Natural killer cell treated with Interleukin-12 subunit alpha and Interleukin-12 subunit beta and Interleukin-15 and Interleukin-18, amount 100 ng/mL, for 72 hours (primary cell): Measurements from ENCODE around the gene AATK. TPM values are rescaled to one million over a fixed set of nuclear protein-coding genes. Genes with fewer than 3 reads are reported as not detected.

ENCODE experiments used
- ATAC-seq, 2 donors: fragments of 150-1000 bp; cut with Tn5 transposase in 1 of 2; sonication (Bioruptor Pico), chemical (Tn5 transposase) in 1 of 2; 2 replicates each; pipeline ENCODE4 v1.10.0; 2021
- DNase-seq: peaks from one replicate; pipeline ENCODE4 v3.0.0; 2022; ENCODE audit warnings: low spot score
- H3K27ac Mint-ChIP-seq, 2 donors: 1 replicate in 1 of 2; 2 replicates in 1 of 2; pipeline ENCODE4 v1.8.0; 2022; ENCODE audit warnings: mixed read lengths in 2 of 2, mild to moderate bottlenecking in 1 of 2, moderate library complexity in 1 of 2
- H3K27me3 Mint-ChIP-seq, 2 donors: 1 replicate in 1 of 2; 2 replicates in 1 of 2; pipeline ENCODE4 v1.8.0; 2022; ENCODE audit warnings: mixed read lengths in 2 of 2
- H3K36me3 Mint-ChIP-seq: one replicate; pipeline ENCODE4 v1.8.0; 2022; ENCODE audit warnings: mixed read lengths
- H3K4me1 Mint-ChIP-seq, 2 donors: 1 replicate in 1 of 2; 2 replicates in 1 of 2; pipeline ENCODE4 v1.8.0; 2022; ENCODE audit warnings: low read depth in 2 of 2, mixed read lengths in 2 of 2, mild to moderate bottlenecking in 1 of 2
- H3K4me3 Mint-ChIP-seq: one replicate; pipeline ENCODE4 v1.8.0; 2022; ENCODE audit warnings: mixed read lengths
- H3K9me3 Mint-ChIP-seq: 2 replicates; pipeline ENCODE4 v1.8.0; 2022; ENCODE audit warnings: mixed read lengths
- total RNA-seq, 2 donors: library from RNA; stranded (reverse); gene quantifications; one replicate each; pipeline ENCODE4 v1.2.3, GENCODE V29; 2022

The AATK gene
- total RNA-seq, 2 donors from 2014 or later, result 1.8 to 7.6 TPM

GRCh38 chr17:81132770-81133723 lies 33.0 kb downstream of the AATK start:
- ATAC-seq (no peak), DNase-seq (no peak)
- H3K9me3 Mint-ChIP-seq, result no peaks in the 10 kb centered on the region
- no peaks in the 10 kb centered on the region for H3K36me3 Mint-ChIP-seq
- no peak overlapping the region for H3K27ac Mint-ChIP-seq
- no peaks in the 10 kb centered on the region for H3K27me3 Mint-ChIP-seq
- no peaks in the 10 kb centered on the region for H3K4me1 Mint-ChIP-seq
- no peak overlapping the region for H3K4me3 Mint-ChIP-seq

- no peak for ATAC-seq
- H3K27me3 Mint-ChIP-seq, result no peaks in the 10 kb centered on the region
- H3K4me3 Mint-ChIP-seq, result no peak overlapping the region
- DNase-seq, result no peak
- no peaks in the 10 kb centered on the region for H3K4me1 Mint-ChIP-seq
- H3K9me3 Mint-ChIP-seq, result no peaks in the 10 kb centered on the region
- no peaks in the 10 kb centered on the region for H3K36me3 Mint-ChIP-seq
- H3K27ac Mint-ChIP-seq, result no peak overlapping the region
Measured at GRCh38 chr17:81132197-81132540, 33.9 kb downstream of the AATK start.

- no peak overlapping the region for H3K27ac Mint-ChIP-seq
- ATAC-seq (no peak), DNase-seq (no peak)
- no peaks in the 10 kb centered on the region for H3K9me3 Mint-ChIP-seq
- H3K36me3 Mint-ChIP-seq, result no peaks in the 10 kb centered on the region
- no peaks in the 10 kb centered on the region for H3K4me1 Mint-ChIP-seq
- no peak overlapping the region for H3K4me3 Mint-ChIP-seq
- no peaks in the 10 kb centered on the region for H3K27me3 Mint-ChIP-seq
Measured at GRCh38 chr17:81131486-81132196, 34.4 kb downstream of the AATK start.

- no peak overlapping the region for H3K27ac Mint-ChIP-seq
- no peaks in the 10 kb centered on the region for H3K27me3 Mint-ChIP-seq
- ATAC-seq (no peak), DNase-seq (no peak)
- H3K4me3 Mint-ChIP-seq, result no peak overlapping the region
- H3K9me3 Mint-ChIP-seq, result no peaks in the 10 kb centered on the region
- no peaks in the 10 kb centered on the region for H3K4me1 Mint-ChIP-seq
- H3K36me3 Mint-ChIP-seq, result no peaks in the 10 kb centered on the region
Measured at GRCh38 chr17:81130385-81131361, 35.3 kb downstream of the AATK start.

DNA sequence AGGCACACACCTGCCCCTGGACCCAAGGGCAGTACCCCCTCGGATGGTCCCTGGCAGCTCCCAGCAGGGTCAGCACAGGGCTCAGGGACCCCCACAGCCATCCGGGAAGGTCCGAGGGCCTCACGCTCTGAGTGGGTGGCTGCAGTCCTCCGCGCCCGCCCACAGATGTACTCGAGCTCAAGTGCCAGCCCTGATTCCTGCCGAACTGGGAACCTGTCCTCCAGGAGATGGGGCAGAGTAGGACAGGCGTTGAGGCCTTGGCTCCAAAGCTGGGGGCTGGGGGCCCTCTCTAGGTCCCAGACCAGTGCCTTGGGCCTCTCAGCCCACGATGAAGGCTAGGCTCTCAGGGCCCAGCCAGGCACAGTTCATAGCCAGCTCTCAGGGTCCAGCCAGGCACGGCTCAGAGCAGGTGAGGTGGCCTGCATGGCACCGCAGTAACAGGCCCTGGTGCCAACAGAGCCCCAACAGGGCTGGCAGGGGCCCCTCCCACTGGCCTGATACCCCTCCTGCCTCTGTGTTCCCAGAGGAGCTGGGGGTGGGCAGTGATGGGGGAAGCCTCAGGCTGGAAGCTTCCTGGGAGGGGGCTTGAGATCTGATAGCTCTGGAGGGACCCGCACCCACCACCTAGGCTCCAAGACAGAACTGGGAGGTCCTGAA lies 36.2 kb downstream of the AATK start:
- ATAC-seq (no peak), DNase-seq (no peak)
- no peaks in the 10 kb centered on the region for H3K9me3 Mint-ChIP-seq
- H3K4me1 Mint-ChIP-seq, result no peaks in the 10 kb centered on the region
- H3K27me3 Mint-ChIP-seq, result no peaks in the 10 kb centered on the region
- no peak overlapping the region for H3K27ac Mint-ChIP-seq
- H3K4me3 Mint-ChIP-seq, result no peak overlapping the region
- no peaks in the 10 kb centered on the region for H3K36me3 Mint-ChIP-seq

DNA sequence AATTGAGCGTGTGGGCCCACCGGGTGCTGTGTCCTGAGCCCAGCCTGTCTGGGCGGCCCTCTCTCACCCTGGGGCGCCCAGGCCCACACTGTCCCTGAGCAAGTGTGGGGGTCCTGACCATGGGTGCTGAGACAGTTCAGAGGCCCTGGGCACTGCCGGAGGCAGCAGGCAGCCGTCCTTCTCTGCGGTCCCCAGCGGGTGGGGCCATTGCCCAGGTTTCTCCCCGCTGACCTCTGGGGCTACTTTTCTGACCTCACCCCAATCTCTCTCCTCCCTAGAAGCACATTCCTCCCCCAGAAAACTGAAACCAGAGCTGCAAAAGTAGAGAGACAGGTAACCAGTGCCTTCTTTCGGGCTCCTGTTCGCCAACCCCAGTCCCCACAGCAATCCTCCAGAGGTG lies 36.7 kb downstream of the AATK start:
- Mint-ChIP-seq H3K27ac (no peak overlapping the region), H3K27me3 (no peaks in the 10 kb centered on the region), H3K9me3 (no peaks in the 10 kb centered on the region), H3K4me3 (no peak overlapping the region), H3K36me3 (no peaks in the 10 kb centered on the region), H3K4me1 (no peaks in the 10 kb centered on the region)
- ATAC-seq (no peak), DNase-seq (no peak)

- no peak for ATAC-seq
- H3K36me3 Mint-ChIP-seq, result no peaks in the 10 kb centered on the region
- no peaks in the 10 kb centered on the region for H3K27me3 Mint-ChIP-seq
- no peaks in the 10 kb centered on the region for H3K9me3 Mint-ChIP-seq
- no peaks in the 10 kb centered on the region for H3K4me1 Mint-ChIP-seq
- H3K27ac Mint-ChIP-seq, result no peak overlapping the region
- DNase-seq, result no peak
- no peak overlapping the region for H3K4me3 Mint-ChIP-seq
Measured at GRCh38 chr17:81128774-81129173, 37.2 kb downstream of the AATK start.

- ATAC-seq, result no peak
- Mint-ChIP-seq H3K27ac (no peak overlapping the region), H3K27me3 (no peaks in the 10 kb centered on the region), H3K4me1 (no peaks in the 10 kb centered on the region), H3K36me3 (no peaks in the 10 kb centered on the region), H3K4me3 (no peak overlapping the region), H3K9me3 (no peaks in the 10 kb centered on the region)
- DNase-seq, result no peak
Measured at GRCh38 chr17:81128338-81128737, 37.7 kb downstream of the AATK start.

- Mint-ChIP-seq H3K9me3 (no peaks in the 10 kb centered on the region), H3K27ac (no peak overlapping the region), H3K4me3 (no peak overlapping the region)
Measured at GRCh38 chr17:81127526-81128177, 38.4 kb downstream of the AATK start.

GRCh38 chr17:81127133-81127455 lies 38.9 kb downstream of the AATK start:
- DNase-seq (no peak), ATAC-seq (no peak)
- Mint-ChIP-seq H3K4me3 (no peak overlapping the region), H3K36me3 (no peaks in the 10 kb centered on the region), H3K27me3 (no peaks in the 10 kb centered on the region), H3K27ac (no peak overlapping the region), H3K4me1 (no peaks in the 10 kb centered on the region), H3K9me3 (no peaks in the 10 kb centered on the region)

More at GRCh38 chr17:81127526-81128177, 38.4 kb downstream of the AATK start:
- no peak for DNase-seq
- H3K4me1 Mint-ChIP-seq, result no peaks in the 10 kb centered on the region
- no peaks in the 10 kb centered on the region for H3K36me3 Mint-ChIP-seq
- ATAC-seq, result no peak
- H3K27me3 Mint-ChIP-seq, result no peaks in the 10 kb centered on the region

DNA sequence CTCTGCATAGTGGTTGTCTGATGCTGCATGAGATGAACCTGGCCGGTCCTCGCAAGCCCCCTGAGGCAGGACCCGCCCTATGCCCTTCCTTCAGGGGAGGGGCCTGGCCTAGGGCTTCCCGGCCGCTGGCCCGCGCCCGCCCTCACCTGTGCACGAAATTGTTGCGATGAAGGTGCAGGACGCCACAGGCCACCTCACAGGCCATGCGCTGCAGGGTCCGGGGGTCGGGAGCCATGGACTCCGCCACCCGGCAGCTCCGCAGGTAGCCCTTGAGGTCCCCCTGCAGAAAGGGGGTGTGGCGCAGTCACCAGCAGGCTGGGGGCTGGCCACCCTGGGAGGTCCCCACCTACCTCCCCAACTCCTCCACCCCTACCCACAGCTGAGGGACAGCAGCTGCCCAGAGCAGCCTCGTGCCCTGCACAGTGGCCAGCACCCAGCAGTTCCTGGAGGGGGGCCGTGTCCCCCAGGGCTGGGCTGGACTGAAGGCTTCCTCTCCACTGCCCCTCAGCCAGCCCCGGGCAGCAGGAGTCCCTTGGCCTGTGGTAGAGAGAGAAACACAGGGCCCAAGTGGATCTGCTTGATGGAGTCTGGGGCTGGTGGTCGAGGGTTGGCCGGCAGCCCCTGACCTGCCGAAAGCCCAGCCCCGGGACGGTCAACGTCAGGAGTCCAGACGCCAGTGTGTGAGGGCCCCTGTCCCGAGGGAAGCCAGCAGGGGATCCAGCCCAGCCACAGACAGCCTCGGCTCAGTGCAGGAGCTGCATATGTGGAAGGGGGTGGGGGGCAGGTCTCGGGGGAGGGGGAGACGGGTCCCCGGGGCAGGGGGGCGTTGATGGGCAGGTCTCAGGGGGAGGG lies 39.5 kb downstream of the AATK start:
- H3K4me3 Mint-ChIP-seq, result no peak overlapping the region
- no peak for ATAC-seq
- no peaks in the 10 kb centered on the region for H3K27me3 Mint-ChIP-seq
- no peaks in the 10 kb centered on the region for H3K36me3 Mint-ChIP-seq
- H3K4me1 Mint-ChIP-seq, result no peaks in the 10 kb centered on the region
- no peaks in the 10 kb centered on the region for H3K9me3 Mint-ChIP-seq
- no peak for DNase-seq
- no peak overlapping the region for H3K27ac Mint-ChIP-seq

GRCh38 chr17:81125573-81126081 lies 40.4 kb downstream of the AATK start:
- ATAC-seq, result no peak
- no peaks in the 10 kb centered on the region for H3K36me3 Mint-ChIP-seq
- no peak for DNase-seq
- H3K9me3 Mint-ChIP-seq, result no peaks in the 10 kb centered on the region
- no peak overlapping the region for H3K4me3 Mint-ChIP-seq
- no peaks in the 10 kb centered on the region for H3K4me1 Mint-ChIP-seq
- H3K27ac Mint-ChIP-seq, result no peak overlapping the region
- no peaks in the 10 kb centered on the region for H3K27me3 Mint-ChIP-seq
